Thoracic aorta (tissue), 2 donors: Measurements from ENCODE around the gene GNAO1. TPM values are rescaled to one million over a fixed set of nuclear protein-coding genes. Genes with fewer than 3 reads are reported as not detected.

Experiments
- ATAC-seq: fragments of 150-250 bp; one replicate; pipeline ENCODE4 v1.8.0; 2017; ENCODE audit warnings: low read depth; ENCODE audit not compliant: insufficient number of reproducible peaks, low FRiP score
- DNase-seq: peaks from one replicate; pipeline ENCODE4 v3.0.0-alpha.2; 2020; ENCODE audit warnings: low spot score
- H3K27ac ChIP-seq, 2 donors: fragments of 200-600 bp; sonication (generic); 1 replicate in 1 of 2; 2 replicates in 1 of 2; pipeline ENCODE4 v1.5.1; 2016; ENCODE audit warnings: mild to moderate bottlenecking in 2 of 2, moderate library complexity in 2 of 2
- H3K27me3 ChIP-seq: fragments of 200-600 bp; sonication (generic); replicated peaks from 2 replicates; pipeline ENCODE4 v1.6.0; 2016; ENCODE audit warnings: mild to moderate bottlenecking; ENCODE audit not compliant: insufficient read depth
- H3K36me3 ChIP-seq: fragments of 200-600 bp; sonication (generic); one replicate; pipeline ENCODE4 v1.5.1; 2016
- H3K4me1 ChIP-seq, 2 donors: fragments of 200-600 bp; sonication (generic); 1 replicate in 1 of 2; 2 replicates in 1 of 2; pipeline versions ENCODE4 v1.5.1 to v1.6.0; 2016; ENCODE audit warnings: low read depth in 2 of 2, mild to moderate bottlenecking in 1 of 2; ENCODE audit not compliant: control insufficient read depth in 1 of 2
- H3K4me3 ChIP-seq: fragments of 200-600 bp; sonication (generic); 2 replicates; pipeline ENCODE4 v1.5.1; 2016; ENCODE audit warnings: mild to moderate bottlenecking
- H3K9me3 ChIP-seq: fragments of 200-600 bp; sonication (generic); 2 replicates; pipeline ENCODE4 v1.5.1; 2016
- total RNA-seq, 2 donors: library from RNA; depleted of rRNA; stranded (reverse); fragments of >200 nt; gene quantifications; one replicate each; pipeline versions ENCODE4 v1.1.0 to v1.2.3, GENCODE V29; 2016
- TF ChIP-seq, protein P1 (sequence below): fragments of 200-600 bp; sonication (generic); IDR thresholded peaks from one replicate; pipeline ENCODE4 v1.5.1; 2019; ENCODE audit warnings: antibody characterized with exemption

Gene GNAO1
- total RNA-seq, 2 donors from 2014 or later = 2.0 to 4.5 TPM

DNA sequence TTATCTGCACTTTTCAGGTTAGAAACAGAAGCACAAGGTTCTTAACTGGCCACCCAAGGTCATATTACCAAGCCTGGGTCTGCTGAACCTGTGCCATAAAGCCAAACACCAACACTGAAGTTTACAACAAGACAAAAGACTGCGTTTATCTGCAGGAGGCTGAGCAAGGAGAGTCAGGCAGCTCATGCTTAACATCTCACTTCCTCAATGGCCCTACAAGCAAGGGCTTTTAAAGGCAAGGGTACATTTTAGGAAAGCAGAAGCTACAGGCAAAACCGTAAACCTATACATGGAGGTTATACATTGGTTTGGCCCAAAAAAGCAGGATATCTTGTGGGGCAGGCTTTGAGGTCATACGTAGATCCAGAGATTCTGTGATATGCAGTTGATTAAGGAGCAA is 91.2 kb downstream of the GNAO1 start:
- ATAC-seq (no peak), DNase-seq (no peak)
- Histone ChIP-seq H3K4me1 (no peaks in the 10 kb centered on the region), H3K27me3 (no peaks in the 10 kb centered on the region), H3K36me3 (no peaks in the 10 kb centered on the region), H3K4me3 (no peak overlapping the region), H3K27ac (no peak overlapping the region), H3K9me3 (no peaks in the 10 kb centered on the region)
- TF ChIP-seq, protein P1, sequence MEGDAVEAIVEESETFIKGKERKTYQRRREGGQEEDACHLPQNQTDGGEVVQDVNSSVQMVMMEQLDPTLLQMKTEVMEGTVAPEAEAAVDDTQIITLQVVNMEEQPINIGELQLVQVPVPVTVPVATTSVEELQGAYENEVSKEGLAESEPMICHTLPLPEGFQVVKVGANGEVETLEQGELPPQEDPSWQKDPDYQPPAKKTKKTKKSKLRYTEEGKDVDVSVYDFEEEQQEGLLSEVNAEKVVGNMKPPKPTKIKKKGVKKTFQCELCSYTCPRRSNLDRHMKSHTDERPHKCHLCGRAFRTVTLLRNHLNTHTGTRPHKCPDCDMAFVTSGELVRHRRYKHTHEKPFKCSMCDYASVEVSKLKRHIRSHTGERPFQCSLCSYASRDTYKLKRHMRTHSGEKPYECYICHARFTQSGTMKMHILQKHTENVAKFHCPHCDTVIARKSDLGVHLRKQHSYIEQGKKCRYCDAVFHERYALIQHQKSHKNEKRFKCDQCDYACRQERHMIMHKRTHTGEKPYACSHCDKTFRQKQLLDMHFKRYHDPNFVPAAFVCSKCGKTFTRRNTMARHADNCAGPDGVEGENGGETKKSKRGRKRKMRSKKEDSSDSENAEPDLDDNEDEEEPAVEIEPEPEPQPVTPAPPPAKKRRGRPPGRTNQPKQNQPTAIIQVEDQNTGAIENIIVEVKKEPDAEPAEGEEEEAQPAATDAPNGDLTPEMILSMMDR = no peak

- Histone ChIP-seq H3K27me3 (no peaks in the 10 kb centered on the region), H3K9me3 (no peaks in the 10 kb centered on the region), H3K4me3 (no peak overlapping the region), H3K36me3 (no peaks in the 10 kb centered on the region), H3K27ac (no peak overlapping the region), H3K4me1 (no peaks in the 10 kb centered on the region)
- TF ChIP-seq, protein P1 = no peak
- DNase-seq = no peak
- ATAC-seq = no peak
These were observed 93.2 kb downstream of the GNAO1 start for GRCh38 chr16:56284521-56284920.

GRCh38 chr16:56286809-56287208 is 95.5 kb downstream of the GNAO1 start:
- H3K36me3 ChIP-seq = no peaks in the 10 kb centered on the region
- H3K4me3 ChIP-seq = no peak overlapping the region
- H3K27me3 ChIP-seq = no peaks in the 10 kb centered on the region
- TF ChIP-seq, protein P1 = no peak
- no peaks in the 10 kb centered on the region for H3K9me3 ChIP-seq
- H3K27ac ChIP-seq = no peak overlapping the region
- no peak for DNase-seq
- ATAC-seq = no peak
- H3K4me1 ChIP-seq = no peaks in the 10 kb centered on the region

GRCh38 chr16:56288019-56288418 is 96.7 kb downstream of the GNAO1 start:
- TF ChIP-seq, protein P1 = no peak
- Histone ChIP-seq H3K27me3 (no peaks in the 10 kb centered on the region), H3K4me1 (no peaks in the 10 kb centered on the region), H3K4me3 (no peak overlapping the region), H3K36me3 (no peaks in the 10 kb centered on the region), H3K27ac (no peak overlapping the region), H3K9me3 (no peaks in the 10 kb centered on the region)
- ATAC-seq = no peak
- no peak for DNase-seq

DNA sequence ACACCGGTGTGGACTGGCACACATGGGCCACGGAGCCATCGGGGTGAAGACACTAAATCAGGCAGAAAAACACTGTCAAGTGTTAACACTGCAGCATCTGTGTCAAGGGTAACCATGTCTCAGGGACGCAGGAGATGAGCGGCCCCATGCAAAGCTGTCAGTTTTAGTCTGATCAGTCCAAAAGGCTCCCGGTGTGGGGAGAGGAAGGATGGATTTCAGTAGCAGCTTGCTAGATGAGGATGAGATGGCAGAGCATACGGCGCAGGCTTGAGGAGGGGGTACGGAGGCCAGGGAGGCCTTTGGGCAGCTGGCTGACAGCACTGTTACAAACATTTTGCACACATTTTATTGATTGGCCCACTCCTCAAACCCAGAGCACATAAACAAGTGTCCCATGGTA is 98.1 kb downstream of the GNAO1 start:
- Histone ChIP-seq H3K27me3 (no peaks in the 10 kb centered on the region), H3K4me3 (no peak overlapping the region), H3K27ac (no peak overlapping the region), H3K9me3 (no peaks in the 10 kb centered on the region), H3K4me1 (peaks cover 0 to 10% of the 10 kb centered on the region in 2 donors), H3K36me3 (no peaks in the 10 kb centered on the region)
- TF ChIP-seq, protein P1 = no peak
- no peak for DNase-seq
- no peak for ATAC-seq
